ENCODE data around the gene PARL. TPM values are rescaled to one million over a fixed set of nuclear protein-coding genes. Genes with fewer than 3 reads are reported as not detected.
A peak's percentile ranks its signal among the peaks of the same experiment; 100 is the strongest.

PARL gene
- total RNA-seq, 1 experiment from 2014 or later: 69.7 TPM

GRCh38 chr3:183883291-183884096 lies 1.2 kb downstream of the PARL start:
- Histone ChIP-seq H3K79me2 (ENCODE audit: insufficient read depth, low read length) (peaks cover 61% of the 10 kb centered on the region), H3K27ac (ENCODE audit: low read depth, low read length) (no peak overlapping the region; the same call in 1 of the 2 replicates), H2AFZ (ENCODE audit: low read depth, low read length, poor library complexity, severe bottlenecking) (no peak overlapping the region), H3K27me3 (ENCODE audit: insufficient read depth, low read length) (no peaks in the 10 kb centered on the region), H3K4me3 (replicated peaks in 1 of 2; ENCODE audit: low read depth in 1 of 2, low read length in 2 of 2) (peak overlapping the region; percentile 99 to 100), H3K9ac (ENCODE audit: low read length) (peak overlapping the region; percentile 91), H4K20me1 (ENCODE audit: insufficient read depth) (no peaks in the 10 kb centered on the region), H3K4me1 (ENCODE audit: control insufficient read depth in 1 of 2, insufficient read depth in 2 of 2, low read length in 2 of 2) (peaks cover 6 to 16% of the 10 kb centered on the region in 2 experiments; a peak in 3 of 4 replicates), H3K9me3 (ENCODE audit: control insufficient read depth in 1 of 2, insufficient read depth in 1 of 2, low read depth in 1 of 2, low read length in 2 of 2) (no peaks in the 10 kb centered on the region), H3K9me2 (ENCODE audit: insufficient read depth) (no peaks in the 10 kb centered on the region), H3K4me2 (ENCODE audit: low read length) (peak overlapping the region; percentile 93), H3K36me3 (ENCODE audit: control insufficient read depth in 1 of 2, insufficient read depth in 2 of 2, low read length in 2 of 2) (no peaks in the 10 kb centered on the region)
- TSS peak; percentile 63 for BruUV-seq (replicated peaks)
- ChIA-PET RAD21 (ENCODE audit: low non-redundant PET in 1 of 2, low total read pairs in 2 of 2, uncharacterized antibody in 2 of 2, unreplicated experiment in 2 of 2) (no interaction called here), POLR2A (interaction anchor here (1.5 kb wide), 1 partner anchor 12 kb away, joined by 4 read pairs; no protein-coding TSS in a partner anchor), CTCF (interaction anchor here (0.7 to 1.6 kb wide), 3 partner anchors 10 to 58 kb away, joined by 3 to 9 read pairs (median 3); partner anchors contain the start of gene MAP6D1)
- TF ChIP-seq EZH2 (IDR thresholded peaks at IDR 0.05): no peak
- TF ChIP-seq TCF7L2 (IDR thresholded peaks at IDR 0.05; ENCODE audit: borderline replicate concordance, extremely low read depth, insufficient read depth, insufficient read length): no peak
- no peak for TF ChIP-seq ZFX (IDR thresholded peaks at IDR 0.05)
- TF ChIP-seq, protein P1, sequence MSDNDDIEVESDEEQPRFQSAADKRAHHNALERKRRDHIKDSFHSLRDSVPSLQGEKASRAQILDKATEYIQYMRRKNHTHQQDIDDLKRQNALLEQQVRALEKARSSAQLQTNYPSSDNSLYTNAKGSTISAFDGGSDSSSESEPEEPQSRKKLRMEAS (IDR thresholded peaks at IDR 0.05): no peak
- no peak for TF ChIP-seq REST (IDR thresholded peaks at IDR 0.05; ENCODE audit: low read depth)
- TF ChIP-seq EZH2phosphoT487 (IDR thresholded peaks at IDR 0.05; ENCODE audit: borderline replicate concordance): no peak
- no peak for TF ChIP-seq ELF1 (IDR thresholded peaks at IDR 0.05; ENCODE audit: borderline replicate concordance, low read depth)
- TF ChIP-seq ZNF274 (IDR thresholded peaks at IDR 0.05; ENCODE audit: low read depth, low read length): no peak
- TF ChIP-seq CTCF (IDR thresholded peaks at IDR 0.05 in 2 of 3, conservative IDR thresholded peaks at IDR 0.05 in 1 of 3; ENCODE audit: borderline replicate concordance in 1 of 3, insufficient read depth in 1 of 3, low read depth in 2 of 3, low read length in 2 of 3): no peak
- no peak for TF ChIP-seq POLR2AphosphoS5 (IDR thresholded peaks at IDR 0.05; ENCODE audit: low read depth, low read length)
- no peak for TF ChIP-seq SRF (IDR thresholded peaks at IDR 0.05; ENCODE audit: low read depth)
- TF ChIP-seq, protein P2, sequence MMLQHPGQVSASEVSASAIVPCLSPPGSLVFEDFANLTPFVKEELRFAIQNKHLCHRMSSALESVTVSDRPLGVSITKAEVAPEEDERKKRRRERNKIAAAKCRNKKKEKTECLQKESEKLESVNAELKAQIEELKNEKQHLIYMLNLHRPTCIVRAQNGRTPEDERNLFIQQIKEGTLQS (IDR thresholded peaks at IDR 0.05): no peak
- TF ChIP-seq ZBTB33 (IDR thresholded peaks at IDR 0.05; ENCODE audit: extremely low read depth, insufficient replicate concordance, low read length): no peak
- TF ChIP-seq POLR2A (IDR thresholded peaks at IDR 0.05; ENCODE audit: borderline replicate concordance, extremely low read depth, insufficient read depth, insufficient read length): no peak
- no peak for TF ChIP-seq CEBPB (IDR thresholded peaks at IDR 0.05; ENCODE audit: low read depth)
- no peak for TF ChIP-seq SP1 (IDR thresholded peaks at IDR 0.05; ENCODE audit: low read depth)
- no peak for TF ChIP-seq RAD21 (IDR thresholded peaks at IDR 0.05; ENCODE audit: low read depth)
- no peak for ATAC-seq
- DNase-seq (ENCODE audit: low read depth, low spot score): no peak
- intact Hi-C loops (cut with micrococcal nuclease): loop anchor here (5.0 to 10.0 kb wide), 2 partner anchors 416 to 759 kb away; no protein-coding TSS in a partner anchor

All from HCT116 (cell line).